ENCODE results near the gene PLIN1. TPM values are rescaled to one million over a fixed set of nuclear protein-coding genes. Genes with fewer than 3 reads are reported as not detected.

The PLIN1 gene
- polyA plus RNA-seq, 1 donor (not counting 4 experiments of a cell fraction or from before 2014, with no cell fraction given): 0.30 TPM

DNA sequence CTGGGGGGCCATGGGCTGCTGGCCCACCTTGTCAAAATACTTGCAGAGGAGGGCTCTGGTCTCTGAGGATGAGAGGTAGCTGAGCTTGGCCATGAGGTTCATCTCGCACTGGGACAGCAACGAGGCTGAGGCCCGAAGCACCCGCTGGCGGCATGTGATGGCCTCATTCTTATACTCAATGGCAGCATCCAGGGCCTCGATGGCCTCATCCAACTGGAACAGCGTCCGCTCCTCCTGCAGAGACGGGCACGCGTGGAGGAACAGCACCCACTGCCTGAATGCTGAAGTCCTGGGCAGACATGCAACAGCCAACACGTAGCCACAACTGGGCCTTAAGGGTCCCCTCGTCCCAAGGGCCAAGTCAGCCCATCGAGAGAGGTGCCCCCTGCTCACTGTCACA is 48.9 kb downstream of the PLIN1 start:
- no peak overlapping the region for H3K27ac ChIP-seq (ENCODE audit: control insufficient read depth, insufficient read depth, low read length)
- no peaks in the 10 kb centered on the region for H3K79me2 ChIP-seq (ENCODE audit: control insufficient read depth, insufficient read depth, low read length)
- no peak overlapping the region for H3K9ac ChIP-seq (ENCODE audit: control insufficient read depth, extremely low read depth, insufficient read depth, low read length)
- H4K20me1 ChIP-seq (ENCODE audit: control insufficient read depth, extremely low read depth, insufficient read depth, low read length): no peaks in the 10 kb centered on the region
- DNase-seq (ENCODE audit: low read depth, low spot score) (no peak), FAIRE-seq (no peak)
- H3K4me1 ChIP-seq (ENCODE audit: control insufficient read depth, extremely low read depth, insufficient read depth, low read length): no peaks in the 10 kb centered on the region
- H3K4me2 ChIP-seq (ENCODE audit: control insufficient read depth, extremely low read depth, insufficient read depth, low read depth, low read length): no peak overlapping the region
- no peak overlapping the region for H2AFZ ChIP-seq (ENCODE audit: control insufficient read depth, low read length)
- H3K27me3 ChIP-seq (ENCODE audit: control insufficient read depth, extremely low read depth, insufficient read depth, low read length): no peaks in the 10 kb centered on the region
- dilution Hi-C loops (cut with MboI; ENCODE audit: extremely low pct_ligation_motif_present, low sequenced_read_pairs): no loop called here
- H3K36me3 ChIP-seq (ENCODE audit: control insufficient read depth in 2 of 2, extremely low read depth in 1 of 2, insufficient read depth in 2 of 2, low read length in 2 of 2): peaks cover 18 to 31% of the 10 kb centered on the region in 2 experiments
- TF ChIP-seq, protein P1, sequence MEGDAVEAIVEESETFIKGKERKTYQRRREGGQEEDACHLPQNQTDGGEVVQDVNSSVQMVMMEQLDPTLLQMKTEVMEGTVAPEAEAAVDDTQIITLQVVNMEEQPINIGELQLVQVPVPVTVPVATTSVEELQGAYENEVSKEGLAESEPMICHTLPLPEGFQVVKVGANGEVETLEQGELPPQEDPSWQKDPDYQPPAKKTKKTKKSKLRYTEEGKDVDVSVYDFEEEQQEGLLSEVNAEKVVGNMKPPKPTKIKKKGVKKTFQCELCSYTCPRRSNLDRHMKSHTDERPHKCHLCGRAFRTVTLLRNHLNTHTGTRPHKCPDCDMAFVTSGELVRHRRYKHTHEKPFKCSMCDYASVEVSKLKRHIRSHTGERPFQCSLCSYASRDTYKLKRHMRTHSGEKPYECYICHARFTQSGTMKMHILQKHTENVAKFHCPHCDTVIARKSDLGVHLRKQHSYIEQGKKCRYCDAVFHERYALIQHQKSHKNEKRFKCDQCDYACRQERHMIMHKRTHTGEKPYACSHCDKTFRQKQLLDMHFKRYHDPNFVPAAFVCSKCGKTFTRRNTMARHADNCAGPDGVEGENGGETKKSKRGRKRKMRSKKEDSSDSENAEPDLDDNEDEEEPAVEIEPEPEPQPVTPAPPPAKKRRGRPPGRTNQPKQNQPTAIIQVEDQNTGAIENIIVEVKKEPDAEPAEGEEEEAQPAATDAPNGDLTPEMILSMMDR (optimal IDR thresholded peaks at IDR 0.05 in 1 of 3, IDR thresholded peaks at IDR 0.05 in 1 of 3, conservative IDR thresholded peaks at IDR 0.05 in 1 of 3; ENCODE audit: extremely low read depth in 1 of 3, insufficient read depth in 2 of 3, low read length in 3 of 3): no peak
- no peak for TF ChIP-seq EZH2 (IDR thresholded peaks at IDR 0.05; ENCODE audit: low read length)
- H3K9me1 ChIP-seq (ENCODE audit: control insufficient read depth, extremely low read depth, insufficient read depth, low read length): no peaks in the 10 kb centered on the region
- H3K9me3 ChIP-seq (ENCODE audit: control insufficient read depth, low read depth, low read length): no peaks in the 10 kb centered on the region
- no peak overlapping the region for H3K4me3 ChIP-seq (ENCODE audit: control insufficient read depth in 2 of 3, extremely low read depth in 1 of 3, insufficient read depth in 2 of 3, low read depth in 1 of 3, low read length in 3 of 3)

DNA sequence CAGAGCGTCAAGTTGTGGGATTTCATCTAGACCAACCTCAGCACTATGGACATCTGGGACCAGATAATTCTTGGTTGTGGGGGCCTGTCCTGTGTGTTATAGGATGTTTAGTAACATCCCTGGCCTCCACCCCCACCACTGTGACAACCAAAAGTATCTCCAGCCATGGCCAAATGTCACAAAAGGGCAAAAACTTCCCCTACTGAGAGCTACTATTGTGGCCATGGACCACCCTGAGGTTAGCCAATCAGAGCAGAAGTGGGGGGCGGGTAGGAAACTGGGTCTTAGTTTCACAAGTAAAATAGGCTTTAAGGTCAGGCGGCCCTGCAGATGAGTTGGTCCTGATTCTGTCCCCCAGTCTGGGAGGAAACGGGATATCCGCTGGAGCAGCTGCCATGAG is 49.3 kb downstream of the PLIN1 start:
- TF ChIP-seq, protein P1 (optimal IDR thresholded peaks at IDR 0.05 in 1 of 3, IDR thresholded peaks at IDR 0.05 in 1 of 3, conservative IDR thresholded peaks at IDR 0.05 in 1 of 3; ENCODE audit: extremely low read depth in 1 of 3, insufficient read depth in 2 of 3, low read length in 3 of 3): no peak
- no peak for TF ChIP-seq EZH2 (IDR thresholded peaks at IDR 0.05; ENCODE audit: low read length)
- no peak for FAIRE-seq
- no peak overlapping the region for H3K4me3 ChIP-seq (ENCODE audit: control insufficient read depth in 2 of 3, extremely low read depth in 1 of 3, insufficient read depth in 2 of 3, low read depth in 1 of 3, low read length in 3 of 3)
- no peak for DNase-seq (ENCODE audit: low read depth, low spot score)
- H3K4me1 ChIP-seq (ENCODE audit: control insufficient read depth, extremely low read depth, insufficient read depth, low read length): no peaks in the 10 kb centered on the region
- H3K4me2 ChIP-seq (ENCODE audit: control insufficient read depth, extremely low read depth, insufficient read depth, low read depth, low read length): no peak overlapping the region
- H3K36me3 ChIP-seq (ENCODE audit: control insufficient read depth in 2 of 2, extremely low read depth in 1 of 2, insufficient read depth in 2 of 2, low read length in 2 of 2): peaks cover 18 to 31% of the 10 kb centered on the region in 2 experiments
- dilution Hi-C loops (cut with MboI; ENCODE audit: extremely low pct_ligation_motif_present, low sequenced_read_pairs): no loop called here
- H3K79me2 ChIP-seq (ENCODE audit: control insufficient read depth, insufficient read depth, low read length): no peaks in the 10 kb centered on the region
- H3K27ac ChIP-seq (ENCODE audit: control insufficient read depth, insufficient read depth, low read length): no peak overlapping the region
- no peaks in the 10 kb centered on the region for H3K9me1 ChIP-seq (ENCODE audit: control insufficient read depth, extremely low read depth, insufficient read depth, low read length)
- H4K20me1 ChIP-seq (ENCODE audit: control insufficient read depth, extremely low read depth, insufficient read depth, low read length): no peaks in the 10 kb centered on the region
- no peak overlapping the region for H3K9ac ChIP-seq (ENCODE audit: control insufficient read depth, extremely low read depth, insufficient read depth, low read length)
- no peaks in the 10 kb centered on the region for H3K9me3 ChIP-seq (ENCODE audit: control insufficient read depth, low read depth, low read length)
- no peak overlapping the region for H2AFZ ChIP-seq (ENCODE audit: control insufficient read depth, low read length)
- no peaks in the 10 kb centered on the region for H3K27me3 ChIP-seq (ENCODE audit: control insufficient read depth, extremely low read depth, insufficient read depth, low read length)
